ENCODE measurements around the gene XG.
"Not testable (repeated sequence)": the region's sequence is repeated elsewhere in the genome, so short reads cannot be mapped to it uniquely, and the experiment has no call there.

The XG gene

GRCh38 chrX:2735270-2735669, 16.6 kb upstream of the XG start:
- TF ChIP-seq, protein P1, sequence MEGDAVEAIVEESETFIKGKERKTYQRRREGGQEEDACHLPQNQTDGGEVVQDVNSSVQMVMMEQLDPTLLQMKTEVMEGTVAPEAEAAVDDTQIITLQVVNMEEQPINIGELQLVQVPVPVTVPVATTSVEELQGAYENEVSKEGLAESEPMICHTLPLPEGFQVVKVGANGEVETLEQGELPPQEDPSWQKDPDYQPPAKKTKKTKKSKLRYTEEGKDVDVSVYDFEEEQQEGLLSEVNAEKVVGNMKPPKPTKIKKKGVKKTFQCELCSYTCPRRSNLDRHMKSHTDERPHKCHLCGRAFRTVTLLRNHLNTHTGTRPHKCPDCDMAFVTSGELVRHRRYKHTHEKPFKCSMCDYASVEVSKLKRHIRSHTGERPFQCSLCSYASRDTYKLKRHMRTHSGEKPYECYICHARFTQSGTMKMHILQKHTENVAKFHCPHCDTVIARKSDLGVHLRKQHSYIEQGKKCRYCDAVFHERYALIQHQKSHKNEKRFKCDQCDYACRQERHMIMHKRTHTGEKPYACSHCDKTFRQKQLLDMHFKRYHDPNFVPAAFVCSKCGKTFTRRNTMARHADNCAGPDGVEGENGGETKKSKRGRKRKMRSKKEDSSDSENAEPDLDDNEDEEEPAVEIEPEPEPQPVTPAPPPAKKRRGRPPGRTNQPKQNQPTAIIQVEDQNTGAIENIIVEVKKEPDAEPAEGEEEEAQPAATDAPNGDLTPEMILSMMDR (IDR thresholded peaks at IDR 0.05; ENCODE audit: low read depth, low read length), result no peak
- no peak overlapping the region for H3K4me3 ChIP-seq (ENCODE audit: low read depth, low read length)

DNA sequence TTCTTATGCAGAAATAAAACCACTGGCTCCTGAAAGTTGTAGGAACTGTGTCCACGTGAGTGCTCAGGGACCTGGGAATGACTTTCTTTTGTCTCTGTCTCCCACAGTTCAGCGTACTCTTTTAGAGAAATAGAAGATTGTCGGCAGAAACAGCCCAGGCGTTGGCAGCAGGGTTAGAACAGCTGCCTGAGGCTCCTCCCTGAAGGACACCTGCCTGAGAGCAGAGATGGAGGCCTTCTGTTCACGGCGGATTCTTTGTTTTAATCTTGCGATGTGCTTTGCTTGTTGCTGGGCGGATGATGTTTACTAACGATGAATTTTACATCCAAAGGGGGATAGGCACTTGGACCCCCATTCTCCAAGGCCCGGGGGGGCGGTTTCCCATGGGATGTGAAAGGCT, 11.2 kb upstream of the XG start:
- TF ChIP-seq, protein P1 (IDR thresholded peaks at IDR 0.05; ENCODE audit: low read depth, low read length), result no peak
- H3K4me3 ChIP-seq (ENCODE audit: low read depth, low read length), result no peak overlapping the region

DNA sequence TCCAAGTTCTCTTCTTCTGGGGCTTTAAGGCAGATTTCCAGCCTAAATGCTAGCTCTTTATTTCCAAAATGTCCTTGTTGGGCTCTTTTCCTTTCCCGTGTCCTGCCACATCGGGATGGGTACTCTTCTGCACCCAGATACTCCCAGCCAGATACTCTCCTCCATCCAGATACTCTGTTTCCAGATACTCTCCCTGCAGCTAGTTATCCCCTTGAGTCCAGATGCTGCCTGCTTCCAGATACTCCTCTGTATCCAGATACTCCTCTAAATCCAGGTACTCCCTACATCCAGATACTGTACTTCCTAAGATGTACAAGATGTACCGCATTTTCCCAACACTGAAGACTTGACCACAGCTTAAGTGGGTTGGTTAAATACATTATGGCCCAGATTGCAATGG, 10.5 kb upstream of the XG start:
- no peak overlapping the region for H3K4me3 ChIP-seq (ENCODE audit: low read depth, low read length)

GRCh38 chrX:2746250-2746649, 5.6 kb upstream of the XG start:
- H3K4me3 ChIP-seq (ENCODE audit: low read depth, low read length), result not testable (repeated sequence)

More for the DNA sequence above, 10.5 kb upstream of the XG start:
- TF ChIP-seq, protein P1 (IDR thresholded peaks at IDR 0.05; ENCODE audit: low read depth, low read length), result no peak

GRCh38 chrX:2748171-2748814, 3.5 kb upstream of the XG start:
- TF ChIP-seq, protein P1 (IDR thresholded peaks at IDR 0.05; ENCODE audit: low read depth, low read length), result no peak
- no peak overlapping the region for H3K4me3 ChIP-seq (ENCODE audit: low read depth, low read length)

GRCh38 chrX:2748815-2749188, 3.0 kb upstream of the XG start:
- TF ChIP-seq, protein P1 (IDR thresholded peaks at IDR 0.05; ENCODE audit: low read depth, low read length), result no peak
- no peak overlapping the region for H3K4me3 ChIP-seq (ENCODE audit: low read depth, low read length)

- TF ChIP-seq, protein P1 (IDR thresholded peaks at IDR 0.05; ENCODE audit: low read depth, low read length), result no peak
- no peak overlapping the region for H3K4me3 ChIP-seq (ENCODE audit: low read depth, low read length)
Observed at GRCh38 chrX:2751291-2751690, 549 bp upstream of the XG start.

DNA sequence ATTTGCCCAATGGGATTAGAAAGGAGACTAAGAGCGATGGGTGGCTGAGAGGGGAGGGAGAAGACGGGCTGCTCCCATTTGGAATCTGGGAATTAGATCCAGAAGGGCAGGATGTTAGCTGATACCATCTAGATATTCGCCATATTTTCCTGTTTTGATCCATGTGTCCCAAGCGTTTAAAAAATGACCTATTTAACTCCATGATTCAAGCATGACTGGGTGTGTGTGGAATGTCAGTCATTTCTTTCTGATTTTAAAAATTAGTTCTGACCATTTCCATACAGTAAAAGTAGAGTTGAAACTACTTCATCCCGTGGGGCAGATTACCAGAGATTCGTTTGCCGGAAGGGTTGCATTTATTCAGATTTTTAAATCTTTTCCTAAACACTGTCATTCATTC, 601 bp downstream of the XG start:
- H3K4me3 ChIP-seq (ENCODE audit: low read depth, low read length), result not testable (repeated sequence)

DNA sequence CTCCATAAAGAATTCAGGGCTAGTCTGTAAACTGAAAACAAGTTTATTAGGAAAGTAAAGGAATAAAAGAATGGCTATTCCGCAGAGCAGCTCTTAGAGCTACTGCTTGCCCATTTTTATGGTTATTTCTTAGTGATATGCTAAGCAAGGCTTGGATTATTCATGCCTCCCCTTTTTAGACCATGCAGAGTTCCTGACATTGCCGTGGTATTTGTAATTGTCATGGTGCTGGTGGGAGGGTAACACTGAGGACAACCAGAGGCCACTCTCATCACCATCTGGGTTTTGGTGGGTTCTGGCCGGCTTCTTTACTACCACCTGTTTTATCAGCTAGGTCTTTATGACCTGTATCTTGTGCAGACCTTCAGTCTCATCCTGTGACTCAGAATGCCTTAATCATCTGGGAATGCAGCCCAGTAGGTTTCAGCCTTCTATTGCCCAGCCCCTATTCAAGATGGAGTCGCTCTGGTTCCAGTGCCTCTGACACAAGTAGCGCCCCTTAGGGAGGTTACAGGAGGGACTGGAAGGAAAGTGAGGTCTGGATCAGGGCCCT, 3.4 kb downstream of the XG start:
- H3K4me3 ChIP-seq (ENCODE audit: low read depth, low read length), result not testable (repeated sequence)
